GM19240 (cell line): ENCODE results near the gene MGP.

Source experiments
- DNase-seq: peaks from one replicate; pipeline ENCODE4 v3.0.0; 2011; ENCODE audit warnings: low spot score; ENCODE audit not compliant: insufficient read length

The MGP gene

GRCh38 chr12:14868916-14869506 lies 16.6 kb downstream of the MGP start:
- DNase-seq, result no peak

GRCh38 chr12:14860490-14860889 lies 25.2 kb downstream of the MGP start:
- DNase-seq, result no peak

GRCh38 chr12:14858513-14858912 lies 27.1 kb downstream of the MGP start:
- DNase-seq, result no peak

GRCh38 chr12:14854586-14855183 lies 31.0 kb downstream of the MGP start:
- DNase-seq, result no peak

- no peak for DNase-seq
These were observed 31.7 kb downstream of the MGP start for GRCh38 chr12:14853961-14854360.

GRCh38 chr12:14852880-14853279 lies 32.8 kb downstream of the MGP start:
- no peak for DNase-seq

GRCh38 chr12:14850929-14851663 lies 34.6 kb downstream of the MGP start:
- no peak for DNase-seq

- no peak for DNase-seq
These were observed 36.0 kb downstream of the MGP start for GRCh38 chr12:14849661-14850060.

GRCh38 chr12:14846876-14847580 lies 38.6 kb downstream of the MGP start:
- DNase-seq, result no peak

- no peak for DNase-seq
These were observed 39.5 kb downstream of the MGP start for GRCh38 chr12:14846042-14846587.

GRCh38 chr12:14845350-14845750 lies 40.3 kb downstream of the MGP start:
- no peak for DNase-seq

- DNase-seq, result no peak
These were observed 41.3 kb downstream of the MGP start for GRCh38 chr12:14844401-14844800.

GRCh38 chr12:14843425-14843887 lies 42.2 kb downstream of the MGP start, which contains the start of gene ART4:
ART4 (minus strand) TSS chr12:14843526; CDS start chr12:14843113, 413 bp downstream.
- no peak for DNase-seq

GRCh38 chr12:14842315-14842714 lies 43.3 kb downstream of the MGP start:
- DNase-seq, result no peak

- no peak for DNase-seq
These were observed 43.9 kb downstream of the MGP start for GRCh38 chr12:14841761-14842160.

GRCh38 chr12:14840616-14841015 lies 45.0 kb downstream of the MGP start:
- DNase-seq, result no peak

- no peak for DNase-seq
These were observed 46.4 kb downstream of the MGP start for GRCh38 chr12:14839262-14839661.

- DNase-seq, result no peak
These were observed 49.1 kb downstream of the MGP start for GRCh38 chr12:14836336-14837210.

GRCh38 chr12:14834509-14834908 lies 51.1 kb downstream of the MGP start:
- DNase-seq, result no peak

- DNase-seq, result no peak
These were observed 51.7 kb downstream of the MGP start for GRCh38 chr12:14833952-14834351.

- DNase-seq, result no peak
These were observed 52.3 kb downstream of the MGP start for GRCh38 chr12:14833336-14833735.
